Ishikawa (cell line): ENCODE results near the gene HK2.

Experiments used
- CEBPB ChIP-seq: IDR thresholded peaks from 2 replicates; pipeline ENCODE4 v1.6.1; 2012
- CREB1 ChIP-seq: IDR thresholded peaks from 2 replicates; pipeline ENCODE4 v1.6.1; 2012; ENCODE audit warnings: low read depth
- EGR1 ChIP-seq: IDR thresholded peaks from 2 replicates; pipeline ENCODE4 v1.6.1; 2012
- EP300 ChIP-seq: IDR thresholded peaks from 2 replicates; pipeline ENCODE4 v1.6.1; 2012; ENCODE audit warnings: borderline replicate concordance
- FOXM1 ChIP-seq: IDR thresholded peaks from 2 replicates; pipeline ENCODE4 v1.6.1; 2012; ENCODE audit warnings: low read depth, borderline replicate concordance
- NFIC ChIP-seq: IDR thresholded peaks from 2 replicates; pipeline ENCODE4 v1.6.1; 2012
- RAD21 ChIP-seq: IDR thresholded peaks from 2 replicates; pipeline ENCODE4 v1.6.1; 2012; ENCODE audit warnings: low read depth
- TAF1 ChIP-seq: IDR thresholded peaks from 2 replicates; pipeline ENCODE4 v1.6.1; 2012; ENCODE audit warnings: low read depth, mild to moderate bottlenecking
- TCF12 ChIP-seq: IDR thresholded peaks from 2 replicates; pipeline ENCODE4 v1.6.1; 2012; ENCODE audit warnings: low read depth
- TEAD4 ChIP-seq: IDR thresholded peaks from 2 replicates; pipeline ENCODE4 v1.6.1; 2012
- USF1 ChIP-seq: IDR thresholded peaks from 2 replicates; pipeline ENCODE4 v1.6.1; 2012
- YY1 ChIP-seq: IDR thresholded peaks from 2 replicates; pipeline ENCODE4 v1.6.1; 2012; ENCODE audit warnings: low read depth
- ZBTB7A ChIP-seq: IDR thresholded peaks from 2 replicates; pipeline ENCODE4 v1.6.1; 2012; ENCODE audit warnings: low read depth
- TF ChIP-seq, protein P1 (sequence below): IDR thresholded peaks from 2 replicates; pipeline ENCODE4 v1.6.1; 2012
- TF ChIP-seq, protein P2 (sequence below): IDR thresholded peaks from 2 replicates; pipeline ENCODE4 v1.6.1; 2012; ENCODE audit warnings: low read depth, mild to moderate bottlenecking

HK2 gene

DNA sequence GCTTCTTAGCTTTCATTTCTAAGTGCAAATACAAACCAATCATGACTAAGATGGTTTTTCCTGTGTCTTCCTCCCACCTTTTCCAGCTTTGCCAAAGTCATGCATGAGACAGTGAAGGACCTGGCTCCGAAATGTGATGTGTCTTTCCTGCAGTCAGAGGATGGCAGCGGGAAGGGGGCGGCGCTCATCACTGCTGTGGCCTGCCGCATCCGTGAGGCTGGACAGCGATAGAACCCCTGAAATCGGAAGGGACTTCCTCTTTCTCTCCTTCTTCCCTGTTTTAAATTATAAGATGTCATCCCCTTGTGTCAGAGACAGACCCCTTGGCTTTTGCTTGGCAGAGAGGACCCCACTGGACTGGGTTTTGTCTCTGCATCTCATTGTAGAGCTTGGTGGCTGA lies 56.8 kb downstream of the HK2 start:
- TF ChIP-seq TAF1 (no peak), TEAD4 (no peak), FOXM1 (no peak), TCF12 (no peak), CEBPB (no peak), CREB1 (no peak), RAD21 (no peak), EGR1 (no peak), USF1 (no peak), ZBTB7A (no peak), YY1 (no peak), EP300 (no peak), NFIC (no peak)
- TF ChIP-seq, protein P1, sequence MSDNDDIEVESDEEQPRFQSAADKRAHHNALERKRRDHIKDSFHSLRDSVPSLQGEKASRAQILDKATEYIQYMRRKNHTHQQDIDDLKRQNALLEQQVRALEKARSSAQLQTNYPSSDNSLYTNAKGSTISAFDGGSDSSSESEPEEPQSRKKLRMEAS: no peak
- TF ChIP-seq, protein P2, sequence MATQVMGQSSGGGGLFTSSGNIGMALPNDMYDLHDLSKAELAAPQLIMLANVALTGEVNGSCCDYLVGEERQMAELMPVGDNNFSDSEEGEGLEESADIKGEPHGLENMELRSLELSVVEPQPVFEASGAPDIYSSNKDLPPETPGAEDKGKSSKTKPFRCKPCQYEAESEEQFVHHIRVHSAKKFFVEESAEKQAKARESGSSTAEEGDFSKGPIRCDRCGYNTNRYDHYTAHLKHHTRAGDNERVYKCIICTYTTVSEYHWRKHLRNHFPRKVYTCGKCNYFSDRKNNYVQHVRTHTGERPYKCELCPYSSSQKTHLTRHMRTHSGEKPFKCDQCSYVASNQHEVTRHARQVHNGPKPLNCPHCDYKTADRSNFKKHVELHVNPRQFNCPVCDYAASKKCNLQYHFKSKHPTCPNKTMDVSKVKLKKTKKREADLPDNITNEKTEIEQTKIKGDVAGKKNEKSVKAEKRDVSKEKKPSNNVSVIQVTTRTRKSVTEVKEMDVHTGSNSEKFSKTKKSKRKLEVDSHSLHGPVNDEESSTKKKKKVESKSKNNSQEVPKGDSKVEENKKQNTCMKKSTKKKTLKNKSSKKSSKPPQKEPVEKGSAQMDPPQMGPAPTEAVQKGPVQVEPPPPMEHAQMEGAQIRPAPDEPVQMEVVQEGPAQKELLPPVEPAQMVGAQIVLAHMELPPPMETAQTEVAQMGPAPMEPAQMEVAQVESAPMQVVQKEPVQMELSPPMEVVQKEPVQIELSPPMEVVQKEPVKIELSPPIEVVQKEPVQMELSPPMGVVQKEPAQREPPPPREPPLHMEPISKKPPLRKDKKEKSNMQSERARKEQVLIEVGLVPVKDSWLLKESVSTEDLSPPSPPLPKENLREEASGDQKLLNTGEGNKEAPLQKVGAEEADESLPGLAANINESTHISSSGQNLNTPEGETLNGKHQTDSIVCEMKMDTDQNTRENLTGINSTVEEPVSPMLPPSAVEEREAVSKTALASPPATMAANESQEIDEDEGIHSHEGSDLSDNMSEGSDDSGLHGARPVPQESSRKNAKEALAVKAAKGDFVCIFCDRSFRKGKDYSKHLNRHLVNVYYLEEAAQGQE: no peak

DNA sequence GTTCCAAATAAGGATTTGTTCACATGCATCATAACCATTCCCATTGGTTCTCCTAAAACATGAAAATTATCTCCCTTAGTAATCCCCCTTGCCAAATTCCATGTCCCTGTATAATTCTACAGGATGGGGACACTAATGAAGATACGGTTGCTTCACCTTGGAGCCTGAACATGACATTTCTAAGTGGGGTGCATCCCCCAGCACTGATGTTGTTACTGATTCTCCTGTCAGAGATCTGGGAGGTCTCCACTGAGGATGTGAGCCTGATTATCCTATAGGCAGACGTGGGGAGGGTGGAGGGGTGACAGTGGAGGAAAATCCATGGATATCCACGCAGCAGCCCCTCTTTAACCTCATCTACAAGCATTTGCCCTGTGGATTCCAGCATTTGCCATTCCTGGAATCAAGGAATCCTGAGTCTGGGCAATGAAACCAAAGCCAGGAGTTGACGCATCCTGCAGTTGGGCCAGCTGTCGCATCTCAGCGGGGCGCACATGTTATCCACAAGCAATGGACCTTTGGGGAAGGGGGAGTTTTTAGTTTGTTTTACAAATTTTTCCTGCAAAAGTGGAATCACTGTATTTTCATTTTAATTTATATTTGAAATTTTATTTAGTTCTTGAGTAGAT lies 57.3 kb downstream of the HK2 start:
- no peak for TF ChIP-seq ZBTB7A
- no peak for TF ChIP-seq TEAD4
- no peak for TF ChIP-seq NFIC
- no peak for TF ChIP-seq EP300
- no peak for TF ChIP-seq CEBPB
- no peak for TF ChIP-seq YY1
- no peak for TF ChIP-seq TAF1
- TF ChIP-seq, protein P1: no peak
- TF ChIP-seq FOXM1: no peak
- TF ChIP-seq USF1: no peak

GRCh38 chr2:74892609-74893008 lies 58.7 kb downstream of the HK2 start:
- TF ChIP-seq USF1 (no peak), EP300 (no peak), RAD21 (no peak), EGR1 (no peak), TAF1 (no peak), TCF12 (no peak), TEAD4 (no peak), FOXM1 (no peak), YY1 (no peak), ZBTB7A (no peak), NFIC (no peak), CREB1 (no peak)
- TF ChIP-seq, protein P2: no peak
- TF ChIP-seq, protein P1: no peak

DNA sequence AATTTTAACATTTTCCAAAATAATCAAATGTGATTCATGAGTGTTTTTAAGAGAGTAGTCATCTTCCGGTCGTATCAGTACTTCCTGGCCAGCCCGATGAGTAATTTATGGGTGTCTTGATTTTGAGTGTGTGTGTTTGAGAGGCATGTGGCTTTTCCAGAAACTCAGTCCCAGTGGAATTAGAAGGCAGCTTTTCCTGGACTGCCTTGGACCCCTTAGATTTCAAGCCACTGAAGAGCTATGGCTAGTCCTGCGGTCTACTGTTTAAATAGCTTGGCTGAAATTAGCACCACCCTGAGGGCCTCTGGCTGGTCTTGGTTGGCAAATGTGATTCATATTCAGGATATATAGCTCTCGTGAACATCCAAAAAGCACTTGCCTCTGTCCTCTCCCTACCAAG lies 59.4 kb downstream of the HK2 start:
- no peak for TF ChIP-seq TEAD4
- TF ChIP-seq, protein P2: no peak
- no peak for TF ChIP-seq EP300
- TF ChIP-seq, protein P1: no peak
- no peak for TF ChIP-seq ZBTB7A
- TF ChIP-seq NFIC: no peak
